NCI-H510A treated with DMSO at 0.1 percent for 48 hours (cell line): ENCODE results near the gene TMEM119.
"Not testable (repeated sequence)": the region's sequence is repeated elsewhere in the genome, so short reads cannot be mapped to it uniquely, and the experiment has no call there.

Experiments
- DNase-seq: peaks from one replicate; lab custom pipeline; 2025; lab: John Stamatoyannopoulos, UW

Gene TMEM119

GRCh38 chr12:108634341-108634751, 36.5 kb upstream of the TMEM119 start:
- DNase-seq, result peak; percentile 76

- DNase-seq, result no peak
These were observed 35.8 kb upstream of the TMEM119 start, which contains the start of gene SELPLG for GRCh38 chr12:108633534-108634248. Gene SELPLG, minus strand, starts transcription at chr12:108633894. Its CDS starts 9,587 bp downstream, at chr12:108624307.

GRCh38 chr12:108633081-108633533, 35.2 kb upstream of the TMEM119 start:
- no peak for DNase-seq

- not testable (repeated sequence) for DNase-seq
These were observed 33.4 kb upstream of the TMEM119 start for GRCh38 chr12:108631261-108631660.

- DNase-seq, result no peak
These were observed 32.8 kb upstream of the TMEM119 start for GRCh38 chr12:108630481-108631207.

GRCh38 chr12:108629824-108630476, 32.1 kb upstream of the TMEM119 start:
- DNase-seq, result no peak

- DNase-seq, result no peak
These were observed 31.3 kb upstream of the TMEM119 start for GRCh38 chr12:108629151-108629550.

GRCh38 chr12:108627134-108627920, 29.4 kb upstream of the TMEM119 start:
- DNase-seq, result no peak

GRCh38 chr12:108625228-108625627, 27.3 kb upstream of the TMEM119 start:
- DNase-seq, result no peak

- no peak for DNase-seq
These were observed 25.7 kb upstream of the TMEM119 start for GRCh38 chr12:108623577-108623976.

- DNase-seq, result no peak
These were observed 25.1 kb upstream of the TMEM119 start for GRCh38 chr12:108622921-108623514.

GRCh38 chr12:108622421-108622820, 24.5 kb upstream of the TMEM119 start:
- peak; percentile 53 for DNase-seq

- no peak for DNase-seq
These were observed 23.3 kb upstream of the TMEM119 start for GRCh38 chr12:108621161-108621560.

GRCh38 chr12:108620236-108620879, 22.5 kb upstream of the TMEM119 start:
- no peak for DNase-seq

GRCh38 chr12:108619369-108620160, 21.7 kb upstream of the TMEM119 start:
- no peak for DNase-seq

- DNase-seq, result not testable (repeated sequence)
These were observed 21.0 kb upstream of the TMEM119 start for GRCh38 chr12:108618953-108619274.

GRCh38 chr12:108618079-108618952, 20.4 kb upstream of the TMEM119 start:
- peak; percentile 63 for DNase-seq

GRCh38 chr12:108616941-108617858, 19.3 kb upstream of the TMEM119 start:
- DNase-seq, result no peak
